Osteoblast (primary cell): ENCODE results near the gene TRIM14. TPM values are rescaled to one million over a fixed set of nuclear protein-coding genes. Genes with fewer than 3 reads are reported as not detected.
"Not testable (repeated sequence)": the region's sequence is repeated elsewhere in the genome, so short reads cannot be mapped to it uniquely, and the experiment has no call there.

Experiments used
- DNase-seq: peaks from one replicate; pipeline ENCODE4 v3.0.0; 2011; ENCODE audit warnings: low spot score, mixed read lengths; ENCODE audit not compliant: insufficient read length; ENCODE audit errors: missing footprints
- H2AFZ ChIP-seq: 2 replicates; pipeline ENCODE4 v1.6.0; 2011; ENCODE audit warnings: mild to moderate bottlenecking, low read length
- H3K27ac ChIP-seq: 2 replicates; pipeline ENCODE4 v1.5.1; 2011; ENCODE audit warnings: mild to moderate bottlenecking, low read depth, low read length, moderate library complexity
- H3K27me3 ChIP-seq: 2 replicates; pipeline ENCODE4 v1.6.0; 2012; ENCODE audit warnings: mild to moderate bottlenecking, control low read depth, inconsistent platforms, low read length, moderate library complexity; ENCODE audit not compliant: insufficient read depth
- H3K36me3 ChIP-seq: 2 replicates; pipeline ENCODE4 v1.5.1; 2011; ENCODE audit warnings: mild to moderate bottlenecking, low read length, control low read depth, moderate library complexity; ENCODE audit not compliant: insufficient read depth
- H3K4me1 ChIP-seq: 2 replicates; pipeline ENCODE4 v1.5.1; 2011; ENCODE audit warnings: mild to moderate bottlenecking, low read length, control low read depth, moderate library complexity; ENCODE audit not compliant: insufficient read depth
- H3K4me2 ChIP-seq: 2 replicates; pipeline ENCODE4 v1.6.0; 2011; ENCODE audit warnings: mild to moderate bottlenecking, low read length; ENCODE audit not compliant: insufficient read depth
- H3K4me3 ChIP-seq: fragments of 200-600 bp; sonication (generic); 3 replicates; pipeline ENCODE4 v1.5.1; 2012; ENCODE audit warnings: mild to moderate bottlenecking, low read length, inconsistent platforms; ENCODE audit not compliant: insufficient read depth
- H3K79me2 ChIP-seq: 2 replicates; pipeline ENCODE4 v1.6.0; 2012; ENCODE audit warnings: mild to moderate bottlenecking, low read length, control low read depth, inconsistent platforms; ENCODE audit not compliant: insufficient read depth
- H3K9me3 ChIP-seq: 2 replicates; pipeline ENCODE4 v1.5.1; 2011; ENCODE audit warnings: low read depth, low read length, control low read depth
- H4K20me1 ChIP-seq: 2 replicates; pipeline ENCODE4 v1.6.0; 2012; ENCODE audit warnings: mild to moderate bottlenecking, low read length, control low read depth; ENCODE audit not compliant: insufficient read depth
- CTCF ChIP-seq: IDR thresholded peaks from 2 replicates; pipeline ENCODE4 v1.5.1; 2011; ENCODE audit warnings: mild to moderate bottlenecking, low read depth, low read length, moderate library complexity; ENCODE audit errors: extremely low read depth
- total RNA-seq: library from RNA; depleted of rRNA; stranded (reverse); fragments of >200 nt; gene quantifications from 2 replicates; pipeline ENCODE4 v1.2.3, GENCODE V29; 2012

Gene TRIM14
- total RNA-seq, 1 donor: 1.1 TPM

GRCh38 chr9:98024702-98025101 is 94.3 kb downstream of the TRIM14 start:
- Histone ChIP-seq H3K4me2 (no peak overlapping the region), H3K27me3 (no peaks in the 10 kb centered on the region), H3K4me1 (peaks cover 7% of the 10 kb centered on the region), H3K36me3 (peaks cover 3% of the 10 kb centered on the region), H3K79me2 (no peaks in the 10 kb centered on the region), H3K9me3 (no peaks in the 10 kb centered on the region), H4K20me1 (no peaks in the 10 kb centered on the region), H3K4me3 (no peak overlapping the region), H3K27ac (no peak overlapping the region), H2AFZ (no peak overlapping the region)
- no peak for DNase-seq
- no peak for TF ChIP-seq CTCF

GRCh38 chr9:98022447-98022846 is 96.6 kb downstream of the TRIM14 start:
- Histone ChIP-seq H3K4me2 (no peak overlapping the region), H3K27ac (peak overlapping the region; percentile 60), H4K20me1 (no peaks in the 10 kb centered on the region), H2AFZ (no peak overlapping the region), H3K9me3 (no peaks in the 10 kb centered on the region), H3K4me3 (no peak overlapping the region), H3K79me2 (no peaks in the 10 kb centered on the region), H3K27me3 (no peaks in the 10 kb centered on the region), H3K36me3 (peaks cover 22% of the 10 kb centered on the region), H3K4me1 (peaks cover 7% of the 10 kb centered on the region)
- no peak for DNase-seq
- TF ChIP-seq CTCF: no peak

GRCh38 chr9:98021306-98022040 is 97.5 kb downstream of the TRIM14 start:
- no peak for TF ChIP-seq CTCF
- peak overlapping the region; percentile 60 for H3K27ac ChIP-seq
- no peak overlapping the region for H2AFZ ChIP-seq
- peaks cover 32% of the 10 kb centered on the region for H3K36me3 ChIP-seq
- H3K4me2 ChIP-seq: no peak overlapping the region
- H3K79me2 ChIP-seq: no peaks in the 10 kb centered on the region
- H4K20me1 ChIP-seq: no peaks in the 10 kb centered on the region
- no peaks in the 10 kb centered on the region for H3K27me3 ChIP-seq
- DNase-seq: no peak
- no peaks in the 10 kb centered on the region for H3K9me3 ChIP-seq
- H3K4me3 ChIP-seq: no peak overlapping the region
- peaks cover 7% of the 10 kb centered on the region for H3K4me1 ChIP-seq

- Histone ChIP-seq H4K20me1 (no peaks in the 10 kb centered on the region), H3K4me2 (no peak overlapping the region), H3K79me2 (no peaks in the 10 kb centered on the region), H3K27ac (no peak overlapping the region), H3K27me3 (no peaks in the 10 kb centered on the region), H2AFZ (no peak overlapping the region), H3K4me1 (peaks cover 7% of the 10 kb centered on the region), H3K4me3 (no peak overlapping the region), H3K9me3 (no peaks in the 10 kb centered on the region), H3K36me3 (peaks cover 41% of the 10 kb centered on the region)
- no peak for DNase-seq
- no peak for TF ChIP-seq CTCF
Measured at GRCh38 chr9:98020476-98021145, 98.4 kb downstream of the TRIM14 start.

GRCh38 chr9:98019869-98020268 is 99.2 kb downstream of the TRIM14 start:
- not testable (repeated sequence) for H3K9me3 ChIP-seq, H3K79me2 ChIP-seq, H3K4me3 ChIP-seq, H4K20me1 ChIP-seq, H2AFZ ChIP-seq, H3K4me2 ChIP-seq, DNase-seq, H3K27ac ChIP-seq, H3K4me1 ChIP-seq, H3K27me3 ChIP-seq
- peaks cover 48% of the 10 kb centered on the region for H3K36me3 ChIP-seq
